Right renal cortex interstitium (tissue), 3 donors: ENCODE measurements around the gene B9D1. TPM values are rescaled to one million over a fixed set of nuclear protein-coding genes. Genes with fewer than 3 reads are reported as not detected.
"Not testable (repeated sequence)": the region's sequence is repeated elsewhere in the genome, so short reads cannot be mapped to it uniquely, and the experiment has no call there.

ENCODE experiments used
- DNase-seq, 3 donors: peaks; one replicate each; pipeline ENCODE4 v3.0.0-alpha.2; 2013; ENCODE audit warnings: low read depth in 3 of 3, low spot score in 2 of 3
- polyA plus RNA-seq, 3 donors: library from polyadenylated mRNA; unstranded; fragments of 120-200 nt; gene quantifications; one replicate each; pipeline ENCODE4 v1.2.1, GENCODE V29; 2013; ENCODE audit not compliant: insufficient read length in 3 of 3

The B9D1 gene
- polyA plus RNA-seq, 3 donors, result 30.7 to 33.3 (median 31.7) TPM

DNA sequence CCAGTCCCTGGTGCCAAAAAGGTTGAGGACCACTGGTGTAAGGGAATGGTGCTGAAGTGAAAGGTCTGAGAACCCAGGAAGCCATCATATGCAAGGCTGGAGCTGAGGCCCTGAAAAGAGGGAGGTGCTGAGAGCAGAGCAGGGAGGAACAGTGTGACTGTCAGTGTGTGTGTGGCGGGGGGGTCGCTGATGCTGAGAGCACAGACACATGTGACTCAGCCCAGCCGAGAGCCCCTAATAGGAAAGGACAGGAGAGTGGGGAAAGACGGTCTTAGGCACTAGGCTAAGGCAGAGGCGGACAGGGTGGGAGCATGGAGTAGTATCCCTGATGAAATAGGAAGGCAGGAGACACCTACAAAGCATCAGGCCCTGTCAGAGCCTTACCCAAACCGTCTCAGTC lies 1.2 kb downstream of the B9D1 start:
- DNase-seq, result no peak

DNA sequence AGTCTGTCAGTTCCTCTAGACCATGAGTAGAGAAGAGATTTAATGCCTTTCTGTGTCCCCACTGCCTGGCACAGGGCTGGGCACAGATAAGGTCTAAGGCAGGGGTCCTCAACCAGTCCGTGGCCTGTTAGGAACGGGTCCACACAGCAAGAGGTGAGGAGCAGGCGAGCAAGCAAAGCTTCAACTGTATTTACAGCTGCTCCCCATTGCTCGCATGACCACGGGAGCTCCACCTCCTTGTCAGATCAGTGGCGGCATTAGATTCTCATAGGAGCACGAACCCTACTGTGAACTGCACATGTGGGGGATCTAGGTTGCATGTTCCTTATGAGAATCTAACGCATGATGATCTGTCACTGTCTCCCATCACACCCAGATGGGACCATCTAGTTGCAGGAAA lies 1.8 kb downstream of the B9D1 start:
- DNase-seq, result no peak

DNA sequence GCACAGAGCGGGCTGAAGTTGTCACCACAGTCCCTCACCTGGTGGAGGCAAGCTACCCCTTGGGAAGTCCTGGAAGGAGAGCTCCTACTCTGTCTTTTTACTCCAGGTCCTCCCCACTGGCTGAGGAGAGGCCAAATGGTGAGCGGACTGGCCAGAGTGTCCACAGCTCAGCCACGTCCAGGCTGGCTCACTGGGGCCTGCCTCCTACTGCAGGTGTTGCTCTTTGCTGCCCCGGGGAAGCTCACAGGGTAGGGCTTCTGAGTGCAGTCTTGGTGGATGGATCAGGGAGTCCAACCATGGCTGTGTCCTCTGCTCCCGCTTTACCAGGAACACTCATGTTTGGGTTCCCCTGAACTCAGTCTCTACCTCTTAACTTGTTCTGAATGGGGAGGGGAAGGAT lies 2.7 kb downstream of the B9D1 start:
- DNase-seq, result no peak

DNA sequence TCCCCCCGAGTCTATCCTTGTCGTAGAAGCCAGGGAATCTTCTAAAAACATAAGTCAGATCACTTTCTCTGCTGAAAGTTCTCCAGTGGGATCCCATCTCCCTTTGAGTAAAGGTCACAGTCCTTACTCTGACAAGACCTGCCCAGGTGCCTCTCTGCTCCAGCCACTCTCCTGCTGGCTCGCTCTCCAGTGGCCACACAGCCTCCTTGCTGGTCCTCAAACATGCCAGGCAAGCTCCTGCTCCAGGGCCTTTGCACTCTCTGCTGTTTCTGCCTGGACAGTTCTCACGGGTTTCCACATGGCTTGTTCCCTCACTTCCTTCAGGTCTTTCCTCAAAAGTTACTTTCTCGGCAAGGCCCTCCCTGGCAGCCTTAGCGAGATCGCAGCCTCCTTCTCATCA lies 3.4 kb downstream of the B9D1 start:
- DNase-seq, result no peak

DNA sequence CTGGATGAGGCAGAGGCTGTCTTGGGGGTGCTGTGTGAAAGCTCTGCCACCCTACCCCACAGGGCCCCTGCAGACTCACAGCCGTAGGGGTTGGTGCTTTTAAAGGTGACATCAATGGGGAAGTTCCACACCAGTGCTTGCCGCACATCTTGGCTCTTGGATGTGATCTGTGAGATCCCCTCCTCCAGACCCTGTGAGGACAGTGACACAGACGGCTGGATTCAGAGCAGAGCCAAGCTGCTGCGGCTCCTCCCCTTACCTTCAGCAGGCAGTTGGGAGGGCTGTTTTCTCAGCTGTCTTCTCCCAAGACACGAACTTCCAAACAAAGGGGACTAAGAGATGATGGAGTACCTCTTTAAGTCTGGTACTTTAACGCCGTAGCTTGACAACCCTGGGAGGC lies 4.8 kb downstream of the B9D1 start:
- no peak for DNase-seq

DNA sequence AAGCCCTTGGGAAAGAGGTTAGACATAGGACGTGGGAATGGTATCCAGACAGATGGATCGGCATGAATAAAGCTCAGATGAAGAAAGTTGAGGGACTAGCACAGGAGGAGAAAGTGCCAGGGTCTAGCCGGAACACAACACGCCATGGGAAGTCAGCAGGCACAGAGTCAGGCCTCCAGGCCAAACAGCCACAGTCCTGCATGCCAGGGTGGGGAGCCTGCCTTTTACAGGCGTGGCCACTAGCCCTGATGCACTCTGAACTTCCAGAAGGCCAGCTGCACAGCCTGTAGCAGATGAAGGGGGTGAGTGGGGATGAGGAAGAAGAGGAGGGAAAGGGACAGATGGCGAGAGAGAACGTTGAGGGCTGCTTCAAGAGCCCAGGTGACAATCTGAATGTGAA lies 5.2 kb downstream of the B9D1 start:
- no peak for DNase-seq

DNA sequence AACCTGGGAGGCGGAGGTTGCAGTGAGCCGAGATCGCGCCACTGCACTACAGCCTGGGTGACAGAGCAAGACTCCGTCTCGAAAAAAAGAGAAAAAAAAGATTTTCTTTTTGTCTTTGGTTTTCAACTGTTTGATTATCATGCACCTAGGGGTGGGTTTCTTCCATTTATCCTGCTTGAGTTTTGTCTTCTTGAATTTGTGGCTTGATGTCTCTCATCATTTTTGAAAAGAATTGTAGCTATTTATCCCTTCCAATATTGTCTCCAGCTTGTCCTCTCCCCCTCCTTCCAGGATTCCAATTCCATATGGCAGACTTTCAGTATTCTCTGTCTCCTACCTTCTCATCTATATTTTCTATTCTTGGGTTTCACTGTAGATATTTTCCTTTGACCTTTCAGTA lies 7.8 kb downstream of the B9D1 start:
- DNase-seq, result no peak

DNA sequence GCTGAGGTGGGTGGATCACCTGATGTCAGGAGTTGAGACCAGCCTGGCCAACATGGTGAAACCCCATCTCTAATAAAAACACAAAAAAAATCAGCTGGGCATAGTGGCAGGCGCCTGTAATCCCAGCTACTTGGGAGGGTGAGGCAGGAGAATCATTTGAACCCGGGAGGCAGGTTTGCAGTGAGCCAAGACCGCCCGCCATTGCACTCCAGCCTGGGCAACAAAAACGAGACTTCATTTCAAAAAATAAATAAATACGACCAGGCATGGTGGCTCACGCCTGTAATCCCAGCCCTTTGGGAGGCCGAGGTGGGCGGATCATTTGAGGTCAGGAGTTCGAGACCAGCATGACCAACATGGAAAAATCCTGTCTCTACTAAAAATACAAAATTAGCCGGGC lies 9.1 kb downstream of the B9D1 start:
- not testable (repeated sequence) for DNase-seq

DNA sequence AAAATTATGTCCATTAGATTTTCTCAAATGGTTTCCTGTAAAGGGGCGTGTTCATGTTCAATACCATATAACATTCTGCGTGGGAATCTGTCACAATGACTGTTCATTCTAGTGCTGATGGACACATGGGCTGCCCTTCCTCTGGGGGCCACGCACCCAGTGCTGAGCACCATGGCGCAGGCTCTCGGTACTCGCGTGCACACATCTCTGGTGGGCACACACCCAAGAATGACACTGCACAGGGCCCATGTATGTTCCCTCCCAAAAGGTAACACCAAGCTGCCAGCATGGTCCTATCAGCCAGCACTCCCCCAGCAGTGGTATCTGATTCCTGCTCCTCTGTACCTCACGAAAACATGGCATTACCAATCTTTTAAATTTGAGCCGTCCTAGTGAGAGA lies 13.7 kb downstream of the B9D1 start:
- no peak for DNase-seq

DNA sequence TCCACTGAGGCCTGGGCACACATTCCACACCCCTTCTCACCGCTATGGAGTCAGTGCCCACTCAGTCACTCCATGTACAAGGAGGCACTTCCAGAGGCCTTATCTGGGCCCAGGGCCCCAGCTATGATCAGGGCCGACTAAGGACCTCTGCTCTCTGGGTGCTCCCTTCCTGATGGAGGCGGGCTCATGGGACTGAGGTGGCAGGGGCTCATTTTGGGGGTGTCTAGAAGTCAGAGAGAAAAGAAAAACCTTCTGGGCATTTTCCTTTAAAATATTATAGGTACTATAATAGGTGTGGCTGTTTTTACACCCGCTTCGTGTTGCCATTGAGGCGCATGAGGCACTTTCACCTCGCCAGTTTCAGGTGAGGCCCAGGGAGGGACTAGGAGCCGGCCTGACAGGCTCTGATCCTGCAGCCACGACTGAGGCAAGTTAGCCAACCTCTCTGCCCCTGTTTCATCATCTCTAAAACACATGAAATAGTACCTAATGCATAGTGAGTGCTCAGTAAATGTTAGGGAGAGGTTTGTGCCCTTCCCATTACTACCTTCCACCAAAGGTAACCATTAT lies 14.4 kb downstream of the B9D1 start:
- DNase-seq, result no peak

DNA sequence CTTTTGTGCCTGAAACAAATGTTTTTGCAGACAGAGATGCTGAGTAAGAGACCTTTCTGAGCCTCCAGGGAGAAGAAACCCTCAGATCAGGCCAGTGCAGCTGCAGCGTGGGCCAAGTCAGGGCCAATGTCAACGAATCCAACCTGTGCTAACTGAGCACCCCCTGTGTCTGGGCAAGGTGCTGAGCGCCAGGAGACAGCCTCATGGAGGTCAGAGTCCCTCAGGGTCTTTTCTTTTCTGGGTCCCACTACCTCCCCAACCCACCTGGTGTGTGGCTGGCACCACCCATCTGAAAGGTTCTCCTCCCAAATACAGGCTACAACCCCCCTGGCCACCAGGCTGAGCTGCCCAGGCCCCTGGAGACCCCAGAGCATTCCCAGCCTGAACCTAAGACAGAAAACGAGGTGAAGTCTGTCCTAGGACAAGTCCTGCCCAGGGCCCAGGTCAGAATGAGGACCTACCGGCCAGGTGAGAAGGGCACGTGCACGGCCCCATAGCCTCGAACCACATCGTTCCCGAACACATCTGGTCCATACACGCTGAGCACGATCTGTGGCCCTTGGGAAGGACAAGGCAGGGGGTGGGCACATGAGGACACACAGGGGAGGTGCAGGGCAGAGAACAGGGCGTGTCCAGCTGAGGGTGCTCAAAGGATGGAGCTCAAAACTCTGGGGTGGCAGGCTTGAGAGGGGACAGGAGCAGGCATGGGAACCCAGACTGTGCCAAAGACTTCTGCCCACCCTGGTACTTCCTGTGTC lies 15.0 kb downstream of the B9D1 start:
- DNase-seq, result no peak

DNA sequence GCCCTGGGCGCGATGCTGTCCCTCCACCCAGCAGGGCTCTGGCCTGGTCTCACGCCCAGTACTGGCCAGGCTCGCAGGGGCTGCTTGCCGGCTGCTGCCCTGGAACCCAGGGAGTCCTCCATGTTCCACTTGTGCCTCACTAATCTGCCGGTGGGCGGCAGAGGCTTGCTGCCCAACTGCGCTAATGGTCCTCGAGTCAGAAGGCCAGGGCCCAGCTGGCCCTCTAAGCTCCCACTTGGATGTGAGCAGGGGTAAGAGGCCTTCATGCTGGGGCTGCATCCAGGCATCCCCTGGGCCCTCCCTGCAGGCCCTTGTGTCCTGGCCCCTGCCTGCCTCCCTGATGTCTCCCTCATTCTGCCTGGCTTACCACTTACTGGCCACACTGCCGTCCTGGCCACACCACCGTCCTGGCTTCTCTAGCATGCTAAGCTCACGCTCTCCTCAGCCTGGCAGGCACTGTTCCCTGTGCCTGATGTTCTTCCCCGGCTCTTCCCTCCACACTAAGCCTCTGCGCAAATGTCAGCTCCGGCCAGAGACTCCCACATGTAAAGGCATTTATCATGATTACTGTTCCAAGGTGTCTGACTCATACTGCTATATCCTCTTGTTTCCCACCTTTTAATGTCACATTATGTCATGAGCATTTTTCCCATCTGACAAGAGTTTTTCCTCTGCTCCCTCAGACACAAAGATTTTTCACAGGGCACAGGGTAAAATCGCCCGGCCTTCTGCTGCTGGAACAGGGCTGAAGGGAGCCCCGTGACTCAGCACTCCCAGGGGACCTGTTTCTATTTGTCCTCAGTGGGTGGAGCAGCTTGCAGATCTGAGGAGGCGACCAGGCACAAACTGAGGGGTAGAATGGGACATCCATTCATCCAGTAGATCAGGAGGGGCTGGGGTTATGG lies 15.9 kb downstream of the B9D1 start:
- DNase-seq, result no peak

DNA sequence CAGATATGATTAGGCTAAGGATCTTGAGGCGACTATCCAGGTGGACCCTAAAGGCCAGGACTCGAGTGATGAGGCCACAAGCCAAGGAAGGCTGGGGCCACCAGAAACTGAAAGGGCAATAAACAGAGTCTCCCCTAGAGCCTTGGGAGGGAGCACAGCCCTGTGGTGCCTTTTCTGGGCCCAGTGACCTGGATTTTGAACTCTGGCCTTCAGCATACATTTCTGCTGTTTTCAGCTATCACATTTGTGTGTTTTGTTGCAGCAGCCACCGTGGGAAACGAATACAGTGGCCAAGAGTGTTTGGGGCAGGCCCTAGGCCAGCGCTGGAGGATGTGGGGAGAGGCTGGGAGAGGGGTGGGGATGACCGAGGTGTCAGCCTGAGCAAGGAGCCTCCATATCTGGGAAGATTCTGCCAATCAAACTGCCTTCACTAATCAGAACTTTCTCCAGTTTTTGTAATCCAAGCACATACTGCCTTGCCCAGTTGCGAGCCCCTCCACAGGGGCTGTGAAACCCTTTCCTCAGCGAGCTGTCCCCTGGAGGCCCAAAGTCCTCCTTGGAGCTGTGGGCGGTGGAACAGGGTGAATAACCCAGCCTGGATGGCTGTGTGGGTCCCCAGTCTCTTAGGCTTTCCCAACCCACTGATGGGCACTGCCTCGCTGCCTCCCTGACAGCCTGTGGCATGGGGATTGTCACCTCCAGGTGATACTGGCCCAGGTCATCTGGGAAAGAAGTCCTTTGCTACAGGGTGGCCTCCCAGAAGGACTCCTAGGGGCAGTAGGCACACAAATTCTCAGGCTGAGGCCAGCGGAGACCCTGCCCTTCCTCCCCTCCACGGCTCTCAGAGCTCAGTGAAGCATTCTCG lies 16.8 kb downstream of the B9D1 start:
- no peak for DNase-seq

DNA sequence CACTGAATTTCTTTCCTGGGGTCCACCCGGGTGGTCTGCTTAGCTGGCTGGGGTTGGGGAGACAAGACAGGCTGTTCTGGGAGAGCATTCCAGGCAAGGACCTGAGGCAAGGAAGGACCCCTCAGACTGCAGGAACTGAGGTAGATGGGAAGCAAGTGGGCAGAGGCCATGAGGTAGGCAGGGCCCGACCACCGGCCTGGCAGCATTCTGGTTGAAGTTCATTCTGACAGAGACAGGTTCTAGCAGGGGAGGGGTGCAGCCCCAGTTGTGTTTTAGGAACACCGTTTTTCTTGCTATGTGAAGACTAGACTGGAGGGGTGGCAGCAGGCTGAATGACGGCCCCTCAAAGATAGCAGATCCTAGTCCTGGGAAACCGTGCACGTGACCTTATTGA lies 17.5 kb downstream of the B9D1 start:
- DNase-seq, result no peak

DNA sequence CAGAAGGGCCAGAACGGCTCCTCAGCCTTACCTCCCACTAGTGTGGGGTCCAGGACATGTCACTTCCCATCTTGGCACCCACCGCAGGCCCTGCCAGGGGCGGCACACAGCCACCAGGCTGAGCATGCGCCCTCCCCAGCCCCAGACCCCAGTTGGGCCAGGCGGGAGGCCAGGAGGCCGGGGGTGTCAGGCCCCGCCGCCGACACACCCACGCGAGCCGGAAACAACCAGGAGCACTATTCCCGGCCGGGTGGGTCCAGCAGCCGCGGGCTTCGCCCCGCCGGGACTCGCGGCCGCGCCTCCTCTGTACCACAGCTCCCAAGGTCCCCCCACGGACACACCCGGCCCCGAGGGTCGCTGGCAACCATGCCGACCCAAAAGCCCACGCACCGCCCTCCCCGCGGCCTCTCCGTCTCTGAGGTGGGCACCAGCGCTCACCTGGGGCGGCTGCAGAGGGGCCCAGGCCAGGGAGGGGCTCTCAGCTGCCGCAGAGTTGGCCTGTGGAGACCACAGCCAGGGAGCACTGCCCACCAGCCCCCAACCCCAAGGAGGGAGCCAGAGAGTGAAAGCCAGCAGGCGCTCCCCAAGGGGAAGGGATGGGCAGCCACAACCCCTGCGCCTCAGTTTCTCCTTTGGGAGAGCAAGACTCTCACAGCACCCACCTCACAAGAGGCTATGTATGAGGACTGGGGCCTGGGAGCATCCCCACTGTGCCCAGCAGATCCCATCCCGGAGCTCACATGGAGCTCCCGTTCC lies 18.0 kb downstream of the B9D1 start:
- no peak for DNase-seq

DNA sequence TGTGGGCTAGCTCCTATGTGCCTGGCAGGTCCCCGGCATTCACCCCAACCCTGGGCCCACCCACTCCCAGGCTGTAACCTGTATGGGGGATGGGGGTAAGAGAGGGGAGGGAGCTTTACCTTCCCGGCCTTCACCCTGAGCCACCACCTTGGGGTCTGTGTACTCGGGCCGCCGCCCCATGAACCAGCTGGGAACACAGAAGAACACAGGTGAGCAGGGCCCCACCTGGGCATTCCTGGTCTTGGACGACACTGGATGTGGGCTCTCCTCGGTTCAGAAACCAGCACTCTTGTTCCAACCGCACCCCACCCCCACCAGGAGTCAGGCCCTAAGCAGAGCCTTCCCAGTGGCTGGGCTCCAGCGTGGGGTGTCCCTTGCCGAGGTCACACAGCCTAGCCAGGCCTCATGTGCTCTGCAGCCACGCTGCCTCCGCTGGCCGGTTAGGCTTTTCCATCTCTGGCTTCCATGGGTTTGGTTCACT lies 18.8 kb downstream of the B9D1 start:
- no peak for DNase-seq

DNA sequence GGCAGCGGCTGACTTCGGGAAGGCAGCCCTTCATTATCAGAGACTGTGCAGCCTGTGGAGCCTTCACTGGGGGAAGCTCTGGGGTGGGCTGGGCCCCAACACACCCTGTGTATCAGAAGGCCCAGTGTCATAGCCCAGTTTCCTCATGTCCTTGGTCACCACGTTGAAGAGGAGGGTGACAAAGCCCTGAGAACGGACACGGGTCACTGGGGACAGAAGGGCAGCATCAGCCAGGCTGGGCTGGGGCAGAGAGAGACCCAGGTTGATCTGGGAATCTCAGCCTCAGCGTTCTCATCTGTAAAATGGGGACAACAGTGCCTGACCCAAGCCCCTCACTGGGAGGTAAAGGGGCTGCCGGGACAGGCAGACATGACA lies 19.3 kb downstream of the B9D1 start:
- no peak for DNase-seq

DNA sequence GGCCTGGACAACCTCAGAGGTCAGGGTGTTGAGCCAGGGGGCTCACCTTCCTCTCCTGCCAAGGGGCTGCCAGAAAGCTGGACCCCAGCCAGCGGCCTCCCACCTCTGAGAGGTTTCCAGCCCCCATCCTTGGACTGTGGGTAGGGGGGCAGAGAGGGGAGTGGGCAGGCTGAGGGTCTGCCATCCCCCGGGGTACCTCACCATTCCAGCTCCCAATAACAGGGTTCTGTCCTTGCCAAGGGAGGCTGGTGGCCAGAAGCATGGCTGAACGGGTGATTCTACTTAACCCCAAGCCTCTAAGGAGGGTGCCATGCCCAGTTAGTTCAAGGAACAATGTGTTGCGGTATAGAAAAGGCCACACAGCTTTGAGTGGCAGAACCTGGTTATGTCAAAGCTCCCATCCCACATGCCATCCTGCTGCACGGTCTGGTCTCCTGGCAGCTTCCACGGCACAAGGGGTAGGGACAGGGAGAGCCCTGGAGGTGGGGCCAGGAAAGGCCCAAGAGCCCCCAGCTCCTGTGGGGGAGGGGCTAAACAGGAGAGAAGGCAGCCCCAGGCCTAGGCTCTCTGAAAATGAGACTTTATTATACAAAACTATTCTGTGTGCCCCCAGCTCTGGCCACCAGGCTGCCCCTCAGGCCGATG lies 19.8 kb downstream of the B9D1 start:
- no peak for DNase-seq
